ENCODE data around the gene EDDM3A. TPM values are rescaled to one million over a fixed set of nuclear protein-coding genes. Genes with fewer than 3 reads are reported as not detected.

Gene EDDM3A
- polyA plus RNA-seq, 3 donors: not detected

DNA sequence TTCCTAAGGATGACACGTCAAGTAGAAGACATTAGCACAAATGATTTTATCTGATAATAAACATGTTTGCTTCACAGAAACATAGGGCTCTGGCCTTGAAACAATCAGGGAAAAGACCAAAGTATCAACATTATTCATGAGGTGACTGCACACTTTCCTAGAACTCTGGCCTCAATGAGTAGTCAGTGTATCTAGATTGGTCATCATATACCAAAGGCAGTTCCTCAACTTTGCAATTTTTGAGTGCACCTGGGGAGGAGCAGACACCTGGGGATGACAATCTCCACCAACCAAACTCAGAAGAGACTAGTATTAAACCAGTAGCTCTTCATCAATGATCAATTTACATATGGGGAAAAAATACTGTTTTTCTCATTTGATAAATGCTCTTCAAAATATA lies 4.5 kb downstream of the EDDM3A start:
- TF ChIP-seq CTCF (IDR thresholded peaks at IDR 0.05): no peak
- Histone ChIP-seq H3K9me3 (replicated peaks in 1 of 2; ENCODE audit: control insufficient read depth in 1 of 2, insufficient read depth in 1 of 2, low read length in 2 of 2) (peaks cover 20 to 21% of the 10 kb centered on the region in 2 donors), H3K36me3 (replicated peaks in 1 of 2; ENCODE audit: control insufficient read depth in 1 of 2, insufficient read depth in 2 of 2, low read length in 2 of 2) (no peaks in the 10 kb centered on the region), H3K4me3 (replicated peaks in 1 of 3; ENCODE audit: low read depth in 2 of 3, low read length in 3 of 3) (no peak overlapping the region), H4K20me1 (ENCODE audit: insufficient read depth, low read length) (no peaks in the 10 kb centered on the region), H3K9ac (ENCODE audit: insufficient read depth, low read length, poor library complexity, severe bottlenecking) (no peak overlapping the region), H3K79me2 (ENCODE audit: insufficient read depth, low read length) (no peaks in the 10 kb centered on the region), H2AFZ (ENCODE audit: insufficient read depth, low read depth, low read length, poor library complexity, severe bottlenecking) (no peak overlapping the region), H3K4me1 (ENCODE audit: control insufficient read depth in 1 of 2, insufficient read depth in 2 of 2, low read length in 2 of 2) (peaks cover 0 to 4% of the 10 kb centered on the region in 2 donors), H3K4me2 (replicated peaks; ENCODE audit: extremely low read depth, low read length, poor library complexity, severe bottlenecking) (no peak overlapping the region), H3K27ac (ENCODE audit: low read depth in 1 of 2, low read length in 2 of 2) (no peak overlapping the region), H3K27me3 (ENCODE audit: control insufficient read depth in 2 of 2, insufficient read depth in 2 of 2, low read length in 2 of 2) (no peaks in the 10 kb centered on the region)
- H3K36me3 Mint-ChIP-seq: no peaks in the 10 kb centered on the region
- no peak overlapping the region for H3K27ac Mint-ChIP-seq
- H3K4me3 Mint-ChIP-seq: no peak overlapping the region
- peaks cover 2 to 4% (median 3%) of the 10 kb centered on the region in 3 donors for H3K27me3 Mint-ChIP-seq (ENCODE audit: low read depth in 3 of 3)
- WGBS (ENCODE audit: insufficient coverage): no CpG with 5 or more reads among the region's 1 CpG
- intact Hi-C loops (cut with micrococcal nuclease): no loop called here
- H3K9me3 Mint-ChIP-seq: peaks cover 21 to 26% (median 22%) of the 10 kb centered on the region in 7 donors
- peaks cover 3% of the 10 kb centered on the region for H3K4me1 Mint-ChIP-seq
- DNase-seq: no peak

DNA sequence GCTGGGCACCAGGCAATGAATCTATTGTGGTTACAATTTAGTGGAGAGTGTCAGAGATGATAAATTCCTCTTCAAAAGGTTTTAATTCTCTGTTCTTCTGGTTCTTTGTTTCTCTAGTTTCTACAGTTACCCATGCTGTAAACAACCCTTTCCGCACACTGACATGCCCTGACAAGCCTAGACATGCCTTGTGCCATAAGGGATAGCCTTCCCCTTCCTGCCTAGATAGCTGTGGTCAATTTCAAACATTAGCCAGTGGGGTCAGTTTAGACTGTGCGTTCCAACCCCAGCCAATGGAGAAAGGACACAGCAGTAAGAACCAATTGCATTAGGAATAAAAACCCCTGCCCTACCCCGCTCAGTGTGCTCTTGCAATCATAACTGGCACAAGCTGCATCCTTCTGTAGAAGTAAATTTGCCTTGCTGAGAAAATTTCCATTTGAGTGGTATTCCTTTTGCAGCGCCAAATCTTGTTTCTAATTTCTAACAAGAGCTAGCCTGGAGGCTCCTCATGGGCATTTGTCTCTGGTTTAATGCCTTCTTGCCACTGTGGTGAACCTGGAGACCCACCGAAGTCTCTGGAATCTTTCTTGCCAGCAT lies 6.4 kb downstream of the EDDM3A start:
- H3K36me3 ChIP-seq (replicated peaks in 1 of 2; ENCODE audit: control insufficient read depth in 1 of 2, insufficient read depth in 2 of 2, low read length in 2 of 2): no peaks in the 10 kb centered on the region
- H3K4me1 Mint-ChIP-seq: no peaks in the 10 kb centered on the region
- TF ChIP-seq CTCF (IDR thresholded peaks at IDR 0.05): no peak
- no peak overlapping the region for H3K27ac Mint-ChIP-seq
- no peaks in the 10 kb centered on the region for H3K36me3 Mint-ChIP-seq
- no peaks in the 10 kb centered on the region for H3K4me1 ChIP-seq (ENCODE audit: control insufficient read depth in 1 of 2, insufficient read depth in 2 of 2, low read length in 2 of 2)
- H3K9me3 Mint-ChIP-seq: peaks cover 21 to 27% (median 22%) of the 10 kb centered on the region in 7 donors
- H3K4me3 Mint-ChIP-seq: no peak overlapping the region
- H2AFZ ChIP-seq (ENCODE audit: insufficient read depth, low read depth, low read length, poor library complexity, severe bottlenecking): no peak overlapping the region
- peaks cover 20 to 21% of the 10 kb centered on the region in 2 donors for H3K9me3 ChIP-seq (replicated peaks in 1 of 2; ENCODE audit: control insufficient read depth in 1 of 2, insufficient read depth in 1 of 2, low read length in 2 of 2)
- H3K27me3 Mint-ChIP-seq (ENCODE audit: low read depth in 3 of 3): peaks cover 2 to 5% (median 4%) of the 10 kb centered on the region in 3 donors
- H4K20me1 ChIP-seq (ENCODE audit: insufficient read depth, low read length): no peaks in the 10 kb centered on the region
- H3K79me2 ChIP-seq (ENCODE audit: insufficient read depth, low read length): no peaks in the 10 kb centered on the region
- DNase-seq: no peak
- no peak overlapping the region for H3K27ac ChIP-seq (ENCODE audit: low read depth in 1 of 2, low read length in 2 of 2)
- intact Hi-C loops (cut with micrococcal nuclease): no loop called here
- H3K4me2 ChIP-seq (replicated peaks; ENCODE audit: extremely low read depth, low read length, poor library complexity, severe bottlenecking): no peak overlapping the region
- no peak overlapping the region for H3K4me3 ChIP-seq (replicated peaks in 1 of 3; ENCODE audit: low read depth in 2 of 3, low read length in 3 of 3)
- no peak overlapping the region for H3K9ac ChIP-seq (ENCODE audit: insufficient read depth, low read length, poor library complexity, severe bottlenecking)
- 79% methylated on average over 4 of the region's 5 CpGs for WGBS (ENCODE audit: insufficient coverage)
- no peaks in the 10 kb centered on the region for H3K27me3 ChIP-seq (ENCODE audit: control insufficient read depth in 2 of 2, insufficient read depth in 2 of 2, low read length in 2 of 2)

Data from CD14-positive monocyte (primary cell).